ENCODE data around the gene MTUS2. TPM values are rescaled to one million over a fixed set of nuclear protein-coding genes. Genes with fewer than 3 reads are reported as not detected.

The MTUS2 gene
- total and polyA plus RNA-seq, 3 experiments from 2014 or later, result 0.60 TPM; not detected in 2

GRCh38 chr13:29108068-29108786, 288.1 kb downstream of the MTUS2 start:
- no peak overlapping the region for H3K27ac Mint-ChIP-seq
- no peaks in the 10 kb centered on the region for H3K27me3 ChIP-seq (ENCODE audit: insufficient read depth, low read length, poor library complexity, severe bottlenecking)
- no peaks in the 10 kb centered on the region for H3K36me3 Mint-ChIP-seq
- no peaks in the 10 kb centered on the region for H3K4me1 Mint-ChIP-seq
- no peak overlapping the region for H3K4me3 ChIP-seq (ENCODE audit: low read length)
- no peaks in the 10 kb centered on the region for H3K4me1 ChIP-seq (ENCODE audit: insufficient read depth, low read length)
- no peaks in the 10 kb centered on the region for H3K9me3 ChIP-seq (ENCODE audit: low read length)
- peaks cover 0 to 4% of the 10 kb centered on the region in 2 donors for H3K27me3 Mint-ChIP-seq
- no peaks in the 10 kb centered on the region for H3K9me3 Mint-ChIP-seq
- ChIA-PET CTCF (no interaction called here), POLR2A (no interaction called here)
- H3K36me3 ChIP-seq (ENCODE audit: insufficient read depth, low read length), result no peaks in the 10 kb centered on the region
- DNase-seq, result no peak
- no peak overlapping the region for H3K27ac ChIP-seq (ENCODE audit: low read depth, low read length)
- H3K4me3 Mint-ChIP-seq, result no peak overlapping the region

- peaks cover 0 to 4% of the 10 kb centered on the region in 2 donors for H3K27me3 Mint-ChIP-seq
- peaks cover 0 to 5% (median 0%) of the 10 kb centered on the region in 5 donors for H3K9me3 Mint-ChIP-seq
- no peaks in the 10 kb centered on the region for H3K36me3 Mint-ChIP-seq
- no peaks in the 10 kb centered on the region for H3K4me1 Mint-ChIP-seq
- Histone ChIP-seq H3K36me3 (ENCODE audit: insufficient read depth, low read length) (no peaks in the 10 kb centered on the region), H3K4me3 (ENCODE audit: low read length) (no peak overlapping the region), H3K9me3 (ENCODE audit: low read length) (no peaks in the 10 kb centered on the region), H3K27me3 (ENCODE audit: insufficient read depth, low read length, poor library complexity, severe bottlenecking) (no peaks in the 10 kb centered on the region), H3K4me1 (ENCODE audit: insufficient read depth, low read length) (no peaks in the 10 kb centered on the region), H3K27ac (ENCODE audit: low read depth, low read length) (no peak overlapping the region)
- DNase-seq, result no peak
- CTCF ChIA-PET, result no interaction called here
- no peak overlapping the region for H3K4me3 Mint-ChIP-seq
- no peak overlapping the region for H3K27ac Mint-ChIP-seq
- POLR2A ChIA-PET, result no interaction called here
Measured at GRCh38 chr13:29109987-29110386, 289.8 kb downstream of the MTUS2 start.

- H3K4me1 ChIP-seq (ENCODE audit: insufficient read depth, low read length), result no peaks in the 10 kb centered on the region
- Mint-ChIP-seq H3K4me1 (no peaks in the 10 kb centered on the region), H3K36me3 (no peaks in the 10 kb centered on the region), H3K27ac (no peak overlapping the region), H3K4me3 (no peak overlapping the region), H3K9me3 (peaks cover 0 to 5% (median 0%) of the 10 kb centered on the region in 5 donors), H3K27me3 (peaks cover 0 to 4% of the 10 kb centered on the region in 2 donors)
- ChIA-PET CTCF (no interaction called here), POLR2A (no interaction called here)
- no peaks in the 10 kb centered on the region for H3K36me3 ChIP-seq (ENCODE audit: insufficient read depth, low read length)
- H3K9me3 ChIP-seq (ENCODE audit: low read length), result no peaks in the 10 kb centered on the region
- H3K27me3 ChIP-seq (ENCODE audit: insufficient read depth, low read length, poor library complexity, severe bottlenecking), result no peaks in the 10 kb centered on the region
- DNase-seq, result no peak
- H3K27ac ChIP-seq (ENCODE audit: low read depth, low read length), result no peak overlapping the region
- no peak overlapping the region for H3K4me3 ChIP-seq (ENCODE audit: low read length)
Measured at GRCh38 chr13:29111446-29111845, 291.3 kb downstream of the MTUS2 start.

GRCh38 chr13:29115842-29116241, 295.7 kb downstream of the MTUS2 start:
- no peaks in the 10 kb centered on the region for H3K27me3 ChIP-seq (ENCODE audit: insufficient read depth, low read length, poor library complexity, severe bottlenecking)
- no peaks in the 10 kb centered on the region for H3K4me1 Mint-ChIP-seq
- no peak overlapping the region for H3K4me3 Mint-ChIP-seq
- no peak overlapping the region for H3K27ac ChIP-seq (ENCODE audit: low read depth, low read length)
- no peak overlapping the region for H3K4me3 ChIP-seq (ENCODE audit: low read length)
- H3K27ac Mint-ChIP-seq, result no peak overlapping the region
- H3K36me3 ChIP-seq (ENCODE audit: insufficient read depth, low read length), result no peaks in the 10 kb centered on the region
- peaks cover 0 to 4% of the 10 kb centered on the region in 2 donors for H3K27me3 Mint-ChIP-seq
- no peaks in the 10 kb centered on the region for H3K4me1 ChIP-seq (ENCODE audit: insufficient read depth, low read length)
- H3K36me3 Mint-ChIP-seq, result no peaks in the 10 kb centered on the region
- DNase-seq, result no peak
- H3K9me3 ChIP-seq (ENCODE audit: low read length), result no peaks in the 10 kb centered on the region
- peaks cover 0 to 5% (median 0%) of the 10 kb centered on the region in 5 donors for H3K9me3 Mint-ChIP-seq
- CTCF ChIA-PET, result no interaction called here
- POLR2A ChIA-PET, result no interaction called here

GRCh38 chr13:29117663-29118062, 297.5 kb downstream of the MTUS2 start:
- POLR2A ChIA-PET, result no interaction called here
- Mint-ChIP-seq H3K36me3 (no peaks in the 10 kb centered on the region), H3K4me3 (no peak overlapping the region)

GRCh38 chr13:29118471-29118870, 298.3 kb downstream of the MTUS2 start:
- H3K36me3 Mint-ChIP-seq, result no peaks in the 10 kb centered on the region
- no peaks in the 10 kb centered on the region for H3K36me3 ChIP-seq (ENCODE audit: insufficient read depth, low read length)
- no peaks in the 10 kb centered on the region for H3K27me3 ChIP-seq (ENCODE audit: insufficient read depth, low read length, poor library complexity, severe bottlenecking)
- no peaks in the 10 kb centered on the region for H3K27me3 Mint-ChIP-seq
- POLR2A ChIA-PET, result no interaction called here
- no peak overlapping the region for H3K27ac ChIP-seq (ENCODE audit: low read depth, low read length)
- peaks cover 0 to 5% (median 0%) of the 10 kb centered on the region in 5 donors for H3K9me3 Mint-ChIP-seq
- DNase-seq, result no peak
- no peak overlapping the region for H3K4me3 Mint-ChIP-seq
- no peak overlapping the region for H3K27ac Mint-ChIP-seq
- H3K4me1 Mint-ChIP-seq, result no peaks in the 10 kb centered on the region
- CTCF ChIA-PET, result no interaction called here
- H3K4me1 ChIP-seq (ENCODE audit: insufficient read depth, low read length), result no peaks in the 10 kb centered on the region
- H3K9me3 ChIP-seq (ENCODE audit: low read length), result no peaks in the 10 kb centered on the region
- H3K4me3 ChIP-seq (ENCODE audit: low read length), result no peak overlapping the region

More at GRCh38 chr13:29117663-29118062, 297.5 kb downstream of the MTUS2 start:
- Histone ChIP-seq H3K4me3 (ENCODE audit: low read length) (no peak overlapping the region), H3K27me3 (ENCODE audit: insufficient read depth, low read length, poor library complexity, severe bottlenecking) (no peaks in the 10 kb centered on the region), H3K4me1 (ENCODE audit: insufficient read depth, low read length) (no peaks in the 10 kb centered on the region), H3K9me3 (ENCODE audit: low read length) (no peaks in the 10 kb centered on the region), H3K27ac (ENCODE audit: low read depth, low read length) (no peak overlapping the region), H3K36me3 (ENCODE audit: insufficient read depth, low read length) (no peaks in the 10 kb centered on the region)
- Mint-ChIP-seq H3K4me1 (no peaks in the 10 kb centered on the region), H3K27me3 (no peaks in the 10 kb centered on the region), H3K9me3 (peaks cover 0 to 5% (median 0%) of the 10 kb centered on the region in 5 donors), H3K27ac (no peak overlapping the region)
- no peak for DNase-seq
- CTCF ChIA-PET, result no interaction called here

- peak overlapping the region in 2 of 7 donors; percentile 27 to 61 for H3K4me3 Mint-ChIP-seq
- Histone ChIP-seq H3K36me3 (ENCODE audit: insufficient read depth, low read length) (no peaks in the 10 kb centered on the region), H3K4me3 (ENCODE audit: low read length) (no peak overlapping the region), H3K4me1 (ENCODE audit: insufficient read depth, low read length) (no peaks in the 10 kb centered on the region), H3K27ac (ENCODE audit: low read depth, low read length) (peak overlapping the region; percentile 41), H3K9me3 (ENCODE audit: low read length) (no peaks in the 10 kb centered on the region), H3K27me3 (ENCODE audit: insufficient read depth, low read length, poor library complexity, severe bottlenecking) (no peaks in the 10 kb centered on the region)
- DNase-seq, result no peak
- H3K36me3 Mint-ChIP-seq, result no peaks in the 10 kb centered on the region
- H3K27ac Mint-ChIP-seq, result peak overlapping the region in 6 of 8 donors; percentile 28 to 83 (median 75)
- ChIA-PET CTCF (no interaction called here), POLR2A (no interaction called here)
- peaks cover 0 to 3% of the 10 kb centered on the region in 2 donors for H3K27me3 Mint-ChIP-seq
- H3K9me3 Mint-ChIP-seq, result peaks cover 0 to 4% (median 0%) of the 10 kb centered on the region in 5 donors
- peaks cover 5 to 12% (median 5%) of the 10 kb centered on the region in 3 donors for H3K4me1 Mint-ChIP-seq
Measured at GRCh38 chr13:29125191-29125933, 305.2 kb downstream of the MTUS2 start.

- peak overlapping the region; percentile 41 for H3K27ac ChIP-seq (ENCODE audit: low read depth, low read length)
- no peaks in the 10 kb centered on the region for H3K9me3 ChIP-seq (ENCODE audit: low read length)
- Mint-ChIP-seq H3K4me1 (peaks cover 5 to 12% (median 5%) of the 10 kb centered on the region in 3 donors), H3K4me3 (peak overlapping the region in 5 of 7 donors; percentile 13 to 68 (median 54)), H3K27me3 (peaks cover 0 to 3% of the 10 kb centered on the region in 2 donors), H3K27ac (peak overlapping the region in 7 of 8 donors; percentile 28 to 92 (median 80)), H3K36me3 (no peaks in the 10 kb centered on the region), H3K9me3 (peaks cover 0 to 4% (median 0%) of the 10 kb centered on the region in 5 donors)
- no peak overlapping the region for H3K4me3 ChIP-seq (ENCODE audit: low read length)
- no peaks in the 10 kb centered on the region for H3K36me3 ChIP-seq (ENCODE audit: insufficient read depth, low read length)
- no peaks in the 10 kb centered on the region for H3K4me1 ChIP-seq (ENCODE audit: insufficient read depth, low read length)
- POLR2A ChIA-PET, result no interaction called here
- CTCF ChIA-PET, result no interaction called here
- no peak for DNase-seq
- H3K27me3 ChIP-seq (ENCODE audit: insufficient read depth, low read length, poor library complexity, severe bottlenecking), result no peaks in the 10 kb centered on the region
Measured at GRCh38 chr13:29125934-29126424, 305.8 kb downstream of the MTUS2 start.
